ENCODE results near the gene CCDC63. TPM values are rescaled to one million over a fixed set of nuclear protein-coding genes. Genes with fewer than 3 reads are reported as not detected.
"Not testable (repeated sequence)": the region's sequence is repeated elsewhere in the genome, so short reads cannot be mapped to it uniquely, and the experiment has no call there.

CCDC63 gene
- total RNA-seq, 1 donor from 2014 or later, result not detected

GRCh38 chr12:110948041-110948440 lies 101.3 kb downstream of the CCDC63 start:
- H3K27ac ChIP-seq, result no peak overlapping the region
- no peak overlapping the region for H3K4me3 ChIP-seq
- no peaks in the 10 kb centered on the region for H3K4me1 ChIP-seq
- no peaks in the 10 kb centered on the region for H3K36me3 ChIP-seq
- intact Hi-C loops (cut with DNase I), result no loop called here
- TF ChIP-seq CTCF (IDR thresholded peaks at IDR 0.05), result no peak
- H3K27me3 ChIP-seq (ENCODE audit: low read depth), result peaks cover under 1% of the 10 kb centered on the region
- H3K9me3 ChIP-seq, result peaks cover 18% of the 10 kb centered on the region
- ATAC-seq, result no peak
- DNase-seq, result no peak

GRCh38 chr12:110950466-110950865 lies 103.7 kb downstream of the CCDC63 start:
- DNase-seq; H3K27me3 ChIP-seq (ENCODE audit: low read depth); H3K4me1 ChIP-seq; intact Hi-C loops (cut with DNase I); H3K36me3 ChIP-seq; ATAC-seq; H3K4me3 ChIP-seq; H3K27ac ChIP-seq: not testable (repeated sequence)
- peaks cover 16% of the 10 kb centered on the region for H3K9me3 ChIP-seq

- H3K27ac ChIP-seq; H3K27me3 ChIP-seq (ENCODE audit: low read depth); ATAC-seq; intact Hi-C loops (cut with DNase I); H3K36me3 ChIP-seq; H3K4me1 ChIP-seq; DNase-seq; H3K4me3 ChIP-seq: not testable (repeated sequence)
- peaks cover 12% of the 10 kb centered on the region for H3K9me3 ChIP-seq
Measured at GRCh38 chr12:110950867-110951266, 104.1 kb downstream of the CCDC63 start.

Other genes starting within 250 kb of the CCDC63 start
- gene TCTN1, start 232.9 kb upstream of the CCDC63 start, total RNA-seq, result 40.1 TPM
- gene HVCN1, start 157.9 kb upstream of the CCDC63 start, total RNA-seq, result 29.2 TPM
- gene PPP1CC, start 104.1 kb upstream of the CCDC63 start, total RNA-seq, result 97.8 TPM
- gene MYL2, start 73.6 kb downstream of the CCDC63 start, total RNA-seq, result not detected
- gene CUX2, start 187.2 kb downstream of the CCDC63 start, total RNA-seq, result not detected

Measured in lower lobe of right lung (tissue), 2 donors.